GM21515 (cell line): ENCODE data around the gene CCL2.

Experiments used
- ATAC-seq: cut with Tn5 transposase; IDR thresholded peaks from one replicate; pipeline ENCODE4 v1.9.1; 2021; ENCODE audit not compliant: unreplicated experiment

CCL2 gene

DNA sequence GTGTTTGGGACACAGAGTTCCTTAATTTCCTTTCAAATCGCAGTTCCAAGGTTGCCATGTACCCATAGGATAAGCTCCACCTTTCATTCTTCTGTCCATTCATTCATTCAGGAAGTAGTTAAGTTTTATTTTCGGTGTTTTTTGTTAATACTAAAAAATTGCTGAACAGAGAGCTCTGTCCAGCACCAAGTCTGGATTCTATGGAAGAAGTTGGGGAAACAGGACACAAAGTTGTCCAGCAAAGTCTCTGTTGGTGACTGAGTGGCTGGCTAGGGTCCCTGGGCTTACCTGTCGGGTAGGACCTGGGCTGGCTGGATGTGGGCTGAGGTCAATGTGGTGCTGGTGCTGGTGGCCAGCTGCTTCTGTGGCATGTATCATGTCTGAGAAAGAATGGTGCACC is 17.6 kb upstream of the CCL2 start:
- ATAC-seq = no peak

DNA sequence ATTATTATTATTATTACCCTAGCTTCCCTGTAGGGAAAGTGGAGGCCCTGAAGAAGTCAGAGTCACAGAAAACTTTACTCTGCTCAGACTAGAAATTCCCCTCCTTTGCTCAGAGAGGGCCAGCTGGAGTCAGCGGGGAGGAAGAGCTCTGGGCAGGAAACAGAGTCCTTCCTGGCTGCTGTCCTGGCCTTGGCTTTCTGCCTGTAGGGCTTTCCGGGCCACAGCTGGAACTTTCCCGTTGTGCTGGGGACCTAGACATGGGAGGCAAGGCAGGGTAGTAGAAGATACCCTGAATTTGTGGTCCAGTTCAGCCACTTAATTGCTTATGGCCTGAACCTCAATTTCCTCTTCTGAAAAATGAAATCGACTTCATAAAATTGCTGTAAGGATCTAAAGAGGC is 14.0 kb upstream of the CCL2 start:
- no peak for ATAC-seq

DNA sequence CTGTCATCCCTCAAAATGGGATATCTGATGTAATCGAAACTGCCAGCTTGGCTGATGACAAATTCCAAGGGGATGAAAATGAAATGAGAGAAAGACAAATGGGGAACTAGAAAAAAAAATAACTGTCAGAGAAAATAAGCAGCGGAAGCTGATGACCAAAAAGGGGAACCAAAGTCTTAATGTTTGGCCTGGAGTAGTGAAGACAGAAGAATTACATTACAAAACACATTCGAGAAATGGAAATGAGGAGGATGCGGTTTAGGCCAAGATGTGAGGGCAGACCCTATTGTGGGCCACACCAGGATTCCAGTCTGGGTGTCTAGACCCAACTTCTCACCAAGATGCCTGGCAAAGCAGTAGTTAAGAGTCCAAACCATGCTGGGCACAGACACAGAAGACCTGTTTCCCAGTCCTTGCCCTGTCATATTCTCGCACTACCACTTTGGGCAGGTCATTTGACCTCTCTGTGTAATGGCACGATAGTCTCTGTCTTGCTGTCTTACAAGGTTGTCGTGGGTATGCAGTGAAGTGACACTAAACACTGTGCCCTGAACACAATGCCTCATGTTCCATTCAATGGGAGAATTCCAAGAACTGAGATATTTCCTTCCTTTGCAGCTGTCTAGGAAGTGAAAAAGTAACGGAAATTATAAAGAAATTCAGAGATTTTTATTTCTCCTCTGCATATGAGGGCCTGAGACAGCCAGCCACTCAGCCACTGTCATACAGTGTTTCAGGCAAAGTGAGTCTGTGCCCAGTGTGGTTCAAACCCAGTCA is 12.3 kb upstream of the CCL2 start:
- ATAC-seq = no peak

DNA sequence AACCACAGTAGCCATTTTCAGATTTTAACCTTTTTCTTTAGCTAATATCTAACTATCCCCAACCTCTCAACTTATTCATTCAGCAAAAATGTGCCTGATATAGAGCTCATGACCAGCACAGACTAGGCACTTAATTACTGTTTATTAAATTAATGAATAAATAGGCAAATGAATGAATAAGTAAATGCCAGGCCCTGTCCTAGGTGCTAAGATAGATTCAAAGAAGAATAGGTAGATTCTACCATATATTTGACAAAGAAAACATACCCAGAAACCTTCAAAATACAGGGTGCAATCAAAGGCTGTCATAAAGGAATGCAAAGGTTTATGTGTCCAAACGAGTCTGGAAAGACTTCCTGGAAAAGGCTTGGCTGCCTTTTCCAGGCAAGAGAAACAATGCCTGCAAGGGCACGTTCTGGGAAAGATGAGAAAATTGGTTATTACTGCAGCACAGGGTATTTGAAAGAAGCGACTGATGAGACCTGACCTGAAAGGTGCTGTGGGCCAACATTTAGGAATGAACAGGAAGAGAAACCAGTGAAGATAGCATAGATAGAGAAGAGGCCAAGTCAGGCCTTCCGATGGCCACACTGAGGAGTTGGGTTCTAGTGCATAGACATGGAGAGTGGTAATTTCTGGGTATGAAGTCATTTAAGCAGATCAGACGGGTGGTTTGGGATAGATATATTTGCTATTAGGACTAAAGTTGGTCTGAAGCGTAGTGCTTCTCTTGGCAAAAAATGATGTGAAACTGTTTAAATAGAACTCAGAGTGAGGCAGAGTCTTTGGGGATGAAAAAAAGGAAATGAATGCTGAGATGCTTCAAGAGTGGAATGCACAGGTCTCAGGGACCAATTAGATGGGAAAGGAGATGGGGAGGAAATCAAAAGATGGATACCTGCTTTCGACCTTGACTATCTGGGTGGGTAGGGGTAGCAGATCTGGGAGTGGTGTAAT is 11.4 kb upstream of the CCL2 start:
- no peak for ATAC-seq

DNA sequence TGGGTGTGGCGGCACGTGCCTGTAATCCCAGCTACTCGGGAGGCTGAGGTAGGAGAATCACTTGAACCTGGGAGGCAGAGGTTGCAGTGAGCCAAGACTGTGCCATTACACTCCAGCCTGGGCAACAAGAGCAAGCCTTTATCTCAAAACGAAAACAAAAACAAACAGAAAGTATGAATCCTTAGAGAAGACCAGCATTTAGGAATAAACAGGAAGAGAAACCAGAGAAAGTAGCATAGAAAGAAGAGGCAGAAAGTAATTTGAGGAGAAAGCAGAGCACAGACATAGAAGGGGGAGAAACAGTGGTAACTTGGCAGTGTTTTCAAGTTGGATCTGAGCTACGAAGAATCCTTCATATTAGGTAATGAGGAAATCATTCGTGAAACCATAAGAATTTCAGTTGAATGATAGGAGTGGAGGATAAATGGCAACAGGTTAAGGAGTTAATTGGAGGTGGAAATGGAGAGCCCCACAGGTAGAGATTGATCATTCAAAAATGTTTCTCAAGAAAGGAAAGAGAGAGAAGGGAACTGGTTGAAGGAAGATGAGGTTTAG is 9.7 kb upstream of the CCL2 start:
- ATAC-seq = no peak

DNA sequence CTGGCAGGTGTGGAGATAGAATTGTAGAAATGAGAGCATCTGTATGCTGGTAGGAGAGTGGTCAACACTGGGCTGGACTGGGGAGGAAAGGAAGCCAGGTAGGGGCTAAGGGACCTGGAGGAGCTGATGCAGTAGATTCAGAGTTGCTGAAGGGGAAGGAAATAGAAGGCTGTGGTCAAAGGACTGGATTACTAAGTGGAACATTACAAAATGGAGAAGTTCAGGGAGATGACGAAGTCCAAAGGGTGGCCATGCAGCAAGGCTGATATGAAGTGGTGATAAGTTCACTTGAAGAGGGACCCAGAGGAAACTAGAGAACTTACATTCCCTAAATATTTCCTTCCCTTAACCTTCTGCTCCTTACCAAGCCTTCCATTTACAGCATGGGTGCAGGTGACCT is 8.6 kb upstream of the CCL2 start:
- ATAC-seq = no peak

DNA sequence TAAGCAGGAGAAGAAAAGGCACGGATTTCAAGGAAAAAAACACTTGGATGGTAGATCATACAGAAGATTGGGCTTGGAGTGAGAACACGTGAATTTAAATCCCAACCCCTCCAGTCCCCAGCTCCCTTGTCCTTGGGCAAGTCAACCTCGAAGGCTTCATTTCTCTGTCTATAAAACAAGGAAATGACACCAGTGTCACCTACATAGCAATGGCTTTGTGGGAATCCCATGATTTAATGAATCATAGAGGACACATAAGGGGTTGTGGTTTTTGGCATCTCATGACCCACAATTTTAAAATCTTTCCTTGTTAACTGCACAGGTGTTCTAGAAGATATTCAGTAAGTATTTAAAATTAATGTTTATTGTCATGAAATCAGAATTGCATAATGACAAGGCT is 8.2 kb upstream of the CCL2 start:
- no peak for ATAC-seq

DNA sequence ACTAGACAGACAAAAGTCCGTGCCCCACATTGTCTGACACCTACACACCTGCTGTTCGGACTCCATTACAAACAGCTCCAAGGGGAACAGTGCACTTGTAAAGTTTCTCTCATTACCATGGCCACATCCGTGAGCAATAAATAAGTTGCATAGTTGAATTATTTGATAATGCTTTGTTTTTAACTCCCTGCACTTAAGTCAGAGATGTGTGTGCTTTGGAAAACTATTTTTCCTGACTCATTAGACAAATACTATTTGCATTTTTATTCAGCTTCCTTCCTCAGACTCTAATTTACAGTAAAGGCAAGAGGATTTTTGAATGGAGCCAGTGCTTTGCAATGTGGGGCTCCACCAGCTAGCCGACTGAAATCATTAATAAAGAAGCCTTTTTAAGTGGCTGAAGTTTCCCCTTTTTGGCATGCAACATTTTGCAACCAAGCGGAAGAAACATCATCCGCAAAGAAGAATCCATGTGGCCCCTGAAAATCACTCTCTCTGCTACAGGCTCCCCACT is 6.5 kb upstream of the CCL2 start:
- no peak for ATAC-seq

DNA sequence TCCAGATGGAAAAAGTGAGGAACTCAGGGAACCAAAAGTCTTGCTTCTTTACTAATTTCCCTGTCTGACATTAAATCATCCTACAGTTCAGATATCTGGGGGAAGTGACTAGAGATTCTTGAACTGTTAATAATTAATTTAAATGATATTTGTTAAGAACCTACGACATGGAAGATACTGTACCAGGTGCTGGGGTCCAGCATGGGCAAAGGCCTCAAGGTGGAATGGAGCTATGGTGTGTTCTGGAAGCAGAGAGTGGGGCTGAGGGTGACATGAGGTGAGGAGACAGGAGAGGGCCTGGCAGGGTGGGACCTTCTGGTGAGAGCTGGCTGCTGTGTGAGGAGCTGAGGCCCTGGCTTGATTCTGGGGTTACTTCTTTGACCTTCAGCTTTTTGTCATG is 6.0 kb upstream of the CCL2 start:
- ATAC-seq = no peak

DNA sequence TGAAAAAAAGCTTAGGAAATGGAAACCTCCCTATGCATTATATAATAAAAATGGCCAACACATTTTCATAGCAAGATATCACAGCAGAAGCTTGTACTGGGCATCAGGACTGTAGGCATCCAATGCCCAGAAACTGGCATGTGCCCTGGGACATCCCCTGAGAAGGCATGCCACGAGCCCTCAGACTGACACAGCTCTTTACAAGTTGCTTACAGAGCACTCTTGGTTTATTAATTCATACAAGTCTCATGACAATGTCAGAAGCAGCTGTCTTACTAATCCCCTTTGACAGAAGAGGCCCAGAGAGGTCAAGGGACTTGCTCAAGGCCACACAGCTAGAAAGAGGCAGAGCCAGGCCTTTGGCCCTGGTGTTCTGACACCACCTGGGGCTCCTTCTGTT is 5.6 kb upstream of the CCL2 start:
- no peak for ATAC-seq

DNA sequence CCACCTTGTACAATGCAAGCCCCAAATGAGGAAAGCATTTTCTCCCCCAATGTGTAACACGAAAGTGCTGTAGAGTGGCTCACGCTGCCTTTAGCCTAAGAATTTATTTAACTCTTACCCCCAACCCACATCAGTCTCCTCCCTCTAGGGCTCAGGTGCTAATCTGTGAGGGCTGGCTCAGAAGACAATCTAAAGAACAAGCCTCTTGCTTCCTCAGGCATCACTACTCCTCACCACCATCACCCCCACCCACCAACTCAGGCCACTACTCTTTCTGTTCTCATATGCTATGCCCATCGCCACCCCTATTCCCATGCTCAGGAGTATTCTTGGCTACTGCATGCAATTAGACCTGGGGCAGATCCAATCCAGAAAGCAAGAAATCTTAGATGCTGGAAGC is 3.9 kb upstream of the CCL2 start:
- ATAC-seq = no peak

DNA sequence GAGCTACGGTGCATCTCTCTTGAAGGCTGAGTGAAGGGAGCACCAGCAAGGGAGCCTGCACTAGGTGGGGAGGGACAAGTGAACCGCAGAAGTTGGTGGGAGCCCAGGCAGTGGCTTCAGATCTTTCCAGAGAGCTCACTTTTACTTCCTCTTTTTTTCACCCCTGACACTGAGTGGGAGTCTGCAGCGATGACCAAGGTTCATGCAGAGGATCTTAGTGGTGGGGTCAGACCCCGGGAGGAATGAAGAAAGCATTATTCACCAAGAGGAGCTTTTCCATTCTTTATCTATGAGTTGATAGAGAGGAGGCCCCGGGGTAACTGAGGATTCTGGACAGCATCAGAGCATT is 3.0 kb upstream of the CCL2 start:
- no peak for ATAC-seq

DNA sequence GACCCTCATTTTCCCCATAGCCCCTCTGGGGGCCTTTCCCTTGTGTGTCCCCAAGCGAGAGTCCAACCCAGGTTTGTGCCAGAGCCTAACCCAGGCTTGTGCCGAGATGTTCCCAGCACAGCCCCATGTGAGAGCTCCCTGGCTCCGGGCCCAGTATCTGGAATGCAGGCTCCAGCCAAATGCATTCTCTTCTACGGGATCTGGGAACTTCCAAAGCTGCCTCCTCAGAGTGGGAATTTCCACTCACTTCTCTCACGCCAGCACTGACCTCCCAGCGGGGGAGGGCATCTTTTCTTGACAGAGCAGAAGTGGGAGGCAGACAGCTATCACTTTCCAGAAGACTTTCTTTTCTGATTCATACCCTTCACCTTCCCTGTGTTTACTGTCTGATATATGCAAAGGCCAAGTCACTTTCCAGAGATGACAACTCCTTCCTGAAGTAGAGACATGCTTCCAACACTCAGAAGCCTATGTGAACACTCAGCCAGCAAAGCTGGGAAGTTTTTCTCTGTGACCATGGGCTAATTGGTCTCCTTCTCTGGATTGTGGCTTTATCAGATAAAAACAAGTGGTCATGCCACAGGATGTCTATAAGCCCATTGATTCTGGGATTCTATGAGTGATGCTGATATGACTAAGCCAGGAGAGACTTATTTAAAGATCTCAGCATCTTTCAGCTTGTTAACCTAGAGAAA is 2.5 kb upstream of the CCL2 start:
- ATAC-seq = no peak

DNA sequence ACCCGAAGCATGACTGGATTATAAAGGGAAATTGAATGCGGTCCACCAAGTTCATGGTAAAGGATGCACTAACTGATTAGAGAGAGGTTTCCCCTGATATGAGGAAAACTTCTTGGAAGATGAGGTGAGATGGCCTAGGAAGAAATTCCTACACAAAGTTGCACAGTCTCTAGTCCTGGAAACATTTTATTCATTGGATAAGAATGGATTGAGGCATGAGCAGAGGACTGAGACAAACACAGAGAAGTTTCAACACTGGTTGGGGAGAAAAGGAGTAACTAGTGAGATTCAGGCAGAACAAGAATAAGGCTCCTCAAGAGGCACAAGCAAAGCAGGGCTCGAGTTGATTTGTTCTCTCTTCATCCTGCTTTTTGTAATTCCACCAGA is 2.0 kb upstream of the CCL2 start:
- ATAC-seq = no peak

DNA sequence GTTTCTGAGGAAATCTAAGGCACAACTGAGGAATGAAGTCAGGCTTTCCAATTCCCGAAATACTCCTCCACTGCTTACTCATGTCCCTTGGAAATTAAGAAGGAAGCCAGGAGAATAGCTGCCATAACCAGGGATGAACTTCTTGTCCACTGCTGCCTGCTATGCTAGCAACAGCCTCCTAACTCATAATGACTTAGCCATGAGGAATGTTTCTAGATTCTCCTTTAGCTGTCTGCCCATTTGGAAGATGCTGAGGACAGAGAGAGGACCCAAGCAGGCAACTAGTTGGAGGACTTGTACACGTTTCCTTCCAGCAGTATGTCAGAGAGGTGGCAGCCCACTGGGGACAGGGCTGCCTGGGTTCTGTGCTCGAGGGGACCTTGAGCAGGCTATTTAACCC is 939 bp upstream of the CCL2 start:
- ATAC-seq = no peak

DNA sequence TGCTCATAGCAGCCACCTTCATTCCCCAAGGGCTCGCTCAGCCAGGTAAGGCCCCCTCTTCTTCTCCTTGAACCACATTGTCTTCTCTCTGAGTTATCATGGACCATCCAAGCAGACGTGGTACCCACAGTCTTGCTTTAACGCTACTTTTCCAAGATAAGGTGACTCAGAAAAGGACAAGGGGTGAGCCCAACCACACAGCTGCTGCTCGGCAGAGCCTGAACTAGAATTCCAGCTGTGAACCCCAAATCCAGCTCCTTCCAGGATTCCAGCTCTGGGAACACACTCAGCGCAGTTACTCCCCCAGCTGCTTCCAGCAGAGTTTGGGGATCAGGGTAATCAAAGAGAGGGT is 272 bp downstream of the CCL2 start:
- ATAC-seq = no peak

DNA sequence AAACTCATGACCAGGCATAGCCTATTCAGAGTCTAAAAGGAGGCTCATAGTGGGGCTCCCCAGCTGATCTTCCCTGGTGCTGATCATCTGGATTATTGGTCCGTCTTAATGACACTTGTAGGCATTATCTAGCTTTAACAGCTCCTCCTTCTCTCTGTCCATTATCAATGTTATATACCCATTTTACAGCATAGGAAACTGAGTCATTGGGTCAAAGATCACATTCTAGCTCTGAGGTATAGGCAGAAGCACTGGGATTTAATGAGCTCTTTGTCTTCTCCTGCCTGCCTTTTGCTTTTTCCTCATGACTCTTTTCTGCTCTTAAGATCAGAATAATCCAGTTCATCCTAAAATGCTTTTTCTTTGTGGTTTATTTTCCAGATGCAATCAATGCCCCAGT is 756 bp downstream of the CCL2 start:
- no peak for ATAC-seq

DNA sequence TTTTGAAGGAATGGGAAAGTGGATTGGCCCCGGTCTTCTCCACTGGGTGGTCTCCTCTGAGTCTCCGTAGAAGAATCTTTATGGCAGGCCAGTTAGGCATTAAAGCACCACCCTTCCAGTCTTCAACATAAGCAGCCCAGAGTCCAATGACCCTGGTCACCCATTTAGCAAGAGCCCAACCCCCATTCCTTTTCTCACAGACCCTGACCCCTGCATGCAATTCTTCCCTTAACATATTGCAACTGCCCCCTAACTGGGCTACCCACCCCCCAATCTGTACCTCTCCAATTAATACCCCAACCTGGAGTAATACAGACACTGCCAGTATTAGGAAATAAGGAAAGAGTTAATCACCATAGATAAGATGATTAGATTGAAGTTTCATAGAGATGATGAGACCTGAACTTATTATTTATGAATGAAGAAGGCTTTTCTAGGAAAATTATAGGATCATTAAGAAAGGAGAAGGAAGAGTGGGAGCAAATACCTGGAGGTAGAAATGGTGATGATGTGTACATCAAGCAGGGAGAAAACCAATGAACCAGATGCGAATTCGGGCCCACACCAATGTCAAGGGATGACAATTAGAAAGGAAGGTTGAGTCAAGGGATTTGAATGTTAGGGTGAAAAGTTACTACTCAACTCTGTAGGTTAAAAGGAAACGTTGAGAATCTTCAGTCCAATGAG is 2.4 kb downstream of the CCL2 start:
- ATAC-seq = no peak

DNA sequence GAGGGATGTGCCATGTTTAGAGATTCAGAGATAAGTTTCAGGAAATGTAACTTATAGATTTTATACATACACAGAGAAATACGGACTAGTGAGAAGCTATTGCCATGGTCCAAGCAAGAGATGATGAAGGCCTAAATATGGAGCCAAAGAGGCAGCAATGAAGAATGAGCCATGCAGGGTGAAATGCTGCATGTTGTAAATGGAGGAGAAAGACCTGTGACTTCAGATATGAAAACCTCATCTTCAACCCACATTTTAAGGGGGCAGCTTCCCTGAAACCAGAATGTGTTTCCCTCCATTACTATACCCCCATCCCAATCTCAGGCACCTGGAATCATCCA is 2.9 kb downstream of the CCL2 start:
- no peak for ATAC-seq

DNA sequence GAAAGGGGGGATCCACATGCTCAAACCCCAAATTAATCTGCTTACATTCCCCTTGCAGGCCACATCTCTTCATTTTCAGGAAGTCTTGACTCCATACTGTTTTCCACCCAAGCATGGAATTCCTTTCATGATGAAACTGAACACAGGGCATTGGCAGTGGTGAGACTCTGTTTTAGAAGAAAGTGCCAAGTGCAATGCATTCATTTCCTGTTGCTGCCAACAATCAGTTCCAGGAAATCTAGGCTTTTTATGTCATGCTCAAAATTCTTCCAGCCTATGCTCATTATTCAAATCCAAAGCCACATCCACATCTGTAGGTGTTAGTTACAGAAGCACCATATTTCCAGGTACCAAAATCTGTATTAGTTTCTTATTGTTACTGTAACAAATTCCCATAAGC is 4.1 kb downstream of the CCL2 start:
- ATAC-seq = no peak

DNA sequence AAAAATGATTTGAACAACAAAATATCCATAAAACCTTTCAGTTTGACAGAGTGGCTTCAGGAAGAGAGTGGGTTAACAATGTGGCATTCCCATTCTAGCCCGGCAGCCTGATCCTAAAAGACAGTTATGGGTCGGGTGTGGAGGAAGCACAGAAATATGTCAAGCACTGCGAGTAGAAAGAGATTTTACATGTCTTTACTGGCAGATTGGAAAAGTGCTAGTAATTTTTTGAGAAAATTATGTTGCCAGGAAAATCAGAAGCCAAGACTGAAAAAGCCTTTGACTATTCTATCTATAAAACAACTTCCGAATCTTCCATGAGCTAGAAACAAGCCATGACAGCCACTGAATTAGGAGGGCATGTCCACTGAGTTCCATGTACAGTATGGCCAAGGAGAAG is 5.8 kb downstream of the CCL2 start:
- ATAC-seq = no peak
